SK-N-SH (cell line): ENCODE results near the gene PPARGC1A. TPM values are rescaled to one million over a fixed set of nuclear protein-coding genes. Genes with fewer than 3 reads are reported as not detected.

Experiments
- CTCF ChIA-PET: fragments of 300-600, 350-600 bp; formaldehyde crosslinking; extraction: SDS; loops from one replicate; lab custom pipeline; 2021; lab: Yijun Ruan, JAX
- POLR2A ChIA-PET: fragments of 350-600 bp; sonication (Branson Sonifier 250); formaldehyde crosslinking; extraction: SDS; loops from one replicate; lab custom pipeline; 2020; ENCODE audit warnings: antibody characterized with exemption, inconsistent platforms; lab: Yijun Ruan, JAX
- DNase-seq: peaks from one replicate; pipeline ENCODE4 v3.0.0; 2012
- H2AFZ ChIP-seq: fragments of 200-600 bp; sonication (generic); 2 replicates; pipeline ENCODE4 v1.8.1; 2016; ENCODE audit warnings: antibody characterized with exemption, mild to moderate bottlenecking, low read depth
- H3F3A ChIP-seq: fragments of 200-600 bp; sonication (generic); replicated peaks from 2 replicates; pipeline ENCODE3; 2016; ENCODE audit warnings: antibody characterized with exemption, mild to moderate bottlenecking; ENCODE audit not compliant: insufficient read depth
- H3K27ac ChIP-seq, 2 experiments: fragments of 200-500 bp in 1 of 2; fragments of 200-600 bp in 1 of 2; sonication (Bioruptor generic) in 1 of 2; sonication (generic), shearing (Covaris generic) in 1 of 2; 2 replicates each; pipeline versions ENCODE4 v1.5.1 to v1.6.1; 2014 to 2016; ENCODE audit warnings: low read depth in 2 of 2, inconsistent platforms in 1 of 2, low read length in 1 of 2, mild to moderate bottlenecking in 1 of 2, mixed read lengths in 1 of 2
- H3K27me3 ChIP-seq: fragments of 200-600 bp; sonication (generic), shearing (Covaris generic); 2 replicates; pipeline ENCODE4 v1.6.1; 2016; ENCODE audit warnings: mixed run types; ENCODE audit not compliant: insufficient read depth
- H3K36me3 ChIP-seq, 2 experiments: fragments of 200-500 bp in 1 of 2; fragments of 200-600 bp in 1 of 2; sonication (Bioruptor generic) in 1 of 2; sonication (generic) in 1 of 2; replicated peaks in 1 of 2; 2 replicates each; pipeline versions ENCODE3 to v1.5.1; 2014 to 2016; ENCODE audit warnings: low read length in 1 of 2, mild to moderate bottlenecking in 1 of 2; ENCODE audit not compliant: insufficient read depth in 2 of 2, control insufficient read depth in 1 of 2
- H3K4me1 ChIP-seq, 2 experiments: fragments of 200-500 bp in 1 of 2; fragments of 200-600 bp in 1 of 2; sonication (Bioruptor generic) in 1 of 2; sonication (generic), shearing (Covaris generic) in 1 of 2; 2 replicates each; pipeline versions ENCODE4 v1.5.1 to v1.6.1; 2014 to 2016; ENCODE audit warnings: low read depth in 1 of 2, low read length in 1 of 2, mixed run types in 1 of 2; ENCODE audit not compliant: insufficient read depth in 2 of 2, control insufficient read depth in 1 of 2
- H3K4me2 ChIP-seq: fragments of 200-600 bp; sonication (generic), shearing (Covaris generic); 2 replicates; pipeline ENCODE4 v1.6.1; 2017; ENCODE audit warnings: mixed run types
- H3K4me3 ChIP-seq, 2 experiments: fragments of 200-500 bp in 1 of 2; fragments of 200-600 bp in 1 of 2; sonication (Bioruptor generic) in 1 of 2; sonication (generic), shearing (Covaris generic) in 1 of 2; 2 replicates each; pipeline versions ENCODE4 v1.5.1 to v1.8.1; 2014 to 2016; ENCODE audit warnings: low read depth in 2 of 2, inconsistent platforms in 1 of 2, low read length in 1 of 2, mild to moderate bottlenecking in 1 of 2, mixed read lengths in 1 of 2, moderate library complexity in 1 of 2
- H3K79me2 ChIP-seq: fragments of 200-600 bp; sonication (generic); 2 replicates; pipeline ENCODE4 v1.8.1; 2017; ENCODE audit warnings: mild to moderate bottlenecking; ENCODE audit not compliant: insufficient read depth
- H3K9ac ChIP-seq: fragments of 200-600 bp; sonication (generic); 2 replicates; pipeline ENCODE4 v1.6.1; 2017; ENCODE audit warnings: mixed run types
- H3K9me2 ChIP-seq: fragments of 200-600 bp; sonication (generic); 2 replicates; pipeline ENCODE4 v1.6.1; 2017; ENCODE audit warnings: mixed run types
- H3K9me3 ChIP-seq: fragments of 200-600 bp; sonication (generic); 2 replicates; pipeline ENCODE4 v1.6.1; 2017; ENCODE audit warnings: mixed run types, mild to moderate bottlenecking, moderate library complexity
- H4K20me1 ChIP-seq: fragments of 200-600 bp; sonication (generic); 2 replicates; pipeline ENCODE4 v1.6.1; 2017; ENCODE audit warnings: mild to moderate bottlenecking, mixed run types; ENCODE audit not compliant: insufficient read depth
- ELF1 ChIP-seq: IDR thresholded peaks from 2 replicates; pipeline ENCODE4 v1.4.0; 2012
- EZH2phosphoT487 ChIP-seq: fragments of 200-600 bp; sonication (generic); IDR thresholded peaks from 2 replicates; pipeline ENCODE4 v1.6.1; 2017; ENCODE audit warnings: low read depth, mixed run types, mild to moderate bottlenecking, antibody characterized with exemption, moderate library complexity, borderline replicate concordance
- FOXJ3 ChIP-seq: sonication (generic); formaldehyde crosslinking; IDR thresholded peaks from 2 replicates; pipeline ENCODE4 v1.5.1; 2020; ENCODE audit warnings: mild to moderate bottlenecking, missing genetic modification reagents
- IRF3 ChIP-seq: fragments of 150-350 bp; IDR thresholded peaks from 2 replicates; pipeline ENCODE4 v1.6.1; 2016; ENCODE audit warnings: mild to moderate bottlenecking, low read depth, low read length
- JUND ChIP-seq: IDR thresholded peaks from 2 replicates; pipeline ENCODE4 v1.4.0; 2012
- MAX ChIP-seq: IDR thresholded peaks from 2 replicates; pipeline ENCODE4 v1.4.0; 2012; ENCODE audit warnings: low read depth
- MXI1 ChIP-seq: IDR thresholded peaks from 2 replicates; pipeline ENCODE4 v1.6.1; 2012; ENCODE audit warnings: mild to moderate bottlenecking, low read depth, low read length, improper control_type of control experiment
- NRF1 ChIP-seq: IDR thresholded peaks from 2 replicates; pipeline ENCODE4 v1.6.1; 2012; ENCODE audit warnings: low read depth, mild to moderate bottlenecking, low read length
- PBX3 ChIP-seq: IDR thresholded peaks from 2 replicates; pipeline ENCODE4; 2012
- POLR2AphosphoS5 ChIP-seq: IDR thresholded peaks from 2 replicates; pipeline ENCODE4 v1.6.1; 2012; ENCODE audit warnings: low read depth, low read length
- RXRA ChIP-seq: IDR thresholded peaks from 2 replicates; pipeline ENCODE4 v1.4.0; 2012; ENCODE audit warnings: low read depth, mild to moderate bottlenecking, borderline replicate concordance
- TEAD4 ChIP-seq: IDR thresholded peaks from 2 replicates; pipeline ENCODE4 v1.4.0; 2012; ENCODE audit warnings: mild to moderate bottlenecking, borderline replicate concordance; ENCODE audit not compliant: insufficient read depth
- ZBTB33 ChIP-seq: IDR thresholded peaks from 2 replicates; pipeline ENCODE4 v1.4.0; 2012; ENCODE audit warnings: low read depth, borderline replicate concordance
- WGBS: methylation state at CpG from one replicate; pipeline ENCODE4 v1.1.6; 2017; ENCODE audit warnings: low lambda C conversion rate; 5-methylcytosine and 5-hydroxymethylcytosine counted together
- polyA plus RNA-seq, 3 experiments: library from polyadenylated mRNA; depleted of rRNA; stranded (reverse); fragments of >200 nt; gene quantifications; 2 replicates each; pipeline ENCODE4 v1.2.3, GENCODE V29; 2012
- TF ChIP-seq, protein P1 (sequence below): fragments of 200-600 bp; sonication (generic); IDR thresholded peaks from 2 replicates; pipeline ENCODE4 v1.6.1; 2017; ENCODE audit warnings: antibody characterized with exemption, mild to moderate bottlenecking, moderate library complexity

The PPARGC1A gene
- polyA plus RNA-seq, 1 of the 3 experiments (the other 2 are of a cell fraction): 0.07 TPM

GRCh38 chr4:23876418-23877089 is 13.3 kb downstream of the PPARGC1A start:
- no peak for DNase-seq
- no peak for TF ChIP-seq PBX3
- TF ChIP-seq MXI1: no peak
- no peak for TF ChIP-seq ZBTB33
- no peak for TF ChIP-seq IRF3
- TF ChIP-seq ELF1: no peak
- TF ChIP-seq FOXJ3 (CRISPR knock-in tag): no peak
- TF ChIP-seq EZH2phosphoT487: no peak
- no peak for TF ChIP-seq NRF1
- TF ChIP-seq MAX: no peak
- TF ChIP-seq, protein P1, sequence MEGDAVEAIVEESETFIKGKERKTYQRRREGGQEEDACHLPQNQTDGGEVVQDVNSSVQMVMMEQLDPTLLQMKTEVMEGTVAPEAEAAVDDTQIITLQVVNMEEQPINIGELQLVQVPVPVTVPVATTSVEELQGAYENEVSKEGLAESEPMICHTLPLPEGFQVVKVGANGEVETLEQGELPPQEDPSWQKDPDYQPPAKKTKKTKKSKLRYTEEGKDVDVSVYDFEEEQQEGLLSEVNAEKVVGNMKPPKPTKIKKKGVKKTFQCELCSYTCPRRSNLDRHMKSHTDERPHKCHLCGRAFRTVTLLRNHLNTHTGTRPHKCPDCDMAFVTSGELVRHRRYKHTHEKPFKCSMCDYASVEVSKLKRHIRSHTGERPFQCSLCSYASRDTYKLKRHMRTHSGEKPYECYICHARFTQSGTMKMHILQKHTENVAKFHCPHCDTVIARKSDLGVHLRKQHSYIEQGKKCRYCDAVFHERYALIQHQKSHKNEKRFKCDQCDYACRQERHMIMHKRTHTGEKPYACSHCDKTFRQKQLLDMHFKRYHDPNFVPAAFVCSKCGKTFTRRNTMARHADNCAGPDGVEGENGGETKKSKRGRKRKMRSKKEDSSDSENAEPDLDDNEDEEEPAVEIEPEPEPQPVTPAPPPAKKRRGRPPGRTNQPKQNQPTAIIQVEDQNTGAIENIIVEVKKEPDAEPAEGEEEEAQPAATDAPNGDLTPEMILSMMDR: no peak
- no peak for TF ChIP-seq TEAD4
- TF ChIP-seq RXRA: no peak
- no peak for TF ChIP-seq JUND
- no peak for TF ChIP-seq POLR2AphosphoS5
- Histone ChIP-seq H3K27me3 (no peaks in the 10 kb centered on the region), H3K4me2 (no peak overlapping the region), H3F3A (no peaks in the 10 kb centered on the region), H3K4me3 (no peak overlapping the region), H3K4me1 (peaks cover 0 to 2% of the 10 kb centered on the region in 2 experiments; a peak in 1 of 4 replicates), H3K9me3 (no peaks in the 10 kb centered on the region), H3K9me2 (no peaks in the 10 kb centered on the region), H4K20me1 (no peaks in the 10 kb centered on the region), H3K79me2 (no peaks in the 10 kb centered on the region), H3K27ac (no peak overlapping the region), H3K36me3 (no peaks in the 10 kb centered on the region), H3K9ac (no peak overlapping the region), H2AFZ (no peak overlapping the region)
- WGBS: 47% methylated on average over 3 of the region's 3 CpGs
- ChIA-PET CTCF (no interaction called here), POLR2A (no interaction called here)
